Measurements from ENCODE around the gene USP12.

USP12 gene

DNA sequence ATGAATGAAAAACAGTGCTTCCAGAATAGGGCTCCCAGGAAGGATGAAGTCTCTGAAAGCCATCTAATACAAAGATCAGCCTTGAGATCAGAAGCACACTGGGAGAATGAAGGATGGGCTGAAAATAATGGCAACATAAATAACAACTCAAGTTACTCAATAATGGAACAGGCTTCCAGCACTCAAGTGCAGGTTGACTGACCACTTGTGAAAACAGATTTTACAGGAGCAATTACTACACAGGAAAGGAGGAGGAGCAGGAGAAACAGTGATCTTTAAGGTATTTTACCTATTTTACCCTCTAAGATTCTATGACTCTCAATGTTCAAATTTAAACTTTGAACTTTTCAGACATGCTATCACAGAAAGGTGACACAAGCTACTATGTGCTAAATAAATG, 106.0 kb downstream of the USP12 start:
- no peak for DNase-seq

DNA sequence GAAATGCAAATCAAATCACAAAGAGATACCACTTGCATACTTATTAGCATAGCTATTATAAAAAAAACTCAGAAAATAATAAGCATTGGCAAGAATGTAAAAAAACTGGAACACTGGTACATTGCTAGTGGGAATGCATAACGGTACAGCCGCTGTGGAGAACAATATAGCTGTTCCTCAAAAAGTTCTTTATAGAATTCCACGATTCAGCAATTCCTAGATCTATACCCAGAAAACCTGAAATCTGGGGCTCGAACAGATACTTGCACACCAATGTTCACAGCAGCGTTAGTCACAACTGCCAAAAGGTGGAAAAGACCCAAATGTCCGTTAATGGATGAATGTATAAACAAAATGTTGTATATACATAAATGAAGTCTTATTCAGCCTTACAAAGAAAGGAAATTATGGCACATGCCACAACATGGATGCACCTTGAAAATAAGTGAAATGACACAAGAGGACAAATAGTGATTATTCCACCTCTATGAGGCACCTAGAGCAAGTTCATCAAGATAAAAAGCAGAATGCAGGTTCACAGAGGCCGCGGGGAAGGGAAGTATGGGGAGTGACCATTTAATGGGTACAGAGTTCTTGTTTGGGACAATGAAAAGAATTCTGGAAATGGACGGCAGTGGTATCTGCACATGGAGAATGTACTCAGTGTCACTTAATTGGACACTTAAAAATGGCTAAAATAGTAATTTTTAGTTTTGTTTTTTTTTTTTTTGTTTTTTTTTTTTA, 107.2 kb downstream of the USP12 start:
- no peak for DNase-seq

DNA sequence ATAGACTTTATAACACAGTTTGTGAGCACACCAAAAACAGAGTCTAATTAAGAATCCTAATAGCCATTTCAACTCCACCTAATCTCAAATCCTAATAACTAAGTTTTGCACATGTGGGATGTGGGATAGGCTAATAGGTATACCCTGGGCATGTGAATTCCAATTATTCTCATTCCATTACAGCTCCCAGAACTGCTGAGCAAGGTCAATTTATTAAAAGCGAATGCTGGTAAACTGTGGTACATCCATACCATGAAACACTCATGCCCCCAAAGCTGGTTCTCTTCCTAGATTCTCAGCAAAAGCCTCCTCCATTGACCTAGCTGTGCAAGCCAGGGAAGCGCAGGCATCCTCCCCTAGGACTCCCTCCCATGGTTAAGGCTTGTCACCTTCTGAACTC, 113.8 kb downstream of the USP12 start:
- DNase-seq: no peak

DNA sequence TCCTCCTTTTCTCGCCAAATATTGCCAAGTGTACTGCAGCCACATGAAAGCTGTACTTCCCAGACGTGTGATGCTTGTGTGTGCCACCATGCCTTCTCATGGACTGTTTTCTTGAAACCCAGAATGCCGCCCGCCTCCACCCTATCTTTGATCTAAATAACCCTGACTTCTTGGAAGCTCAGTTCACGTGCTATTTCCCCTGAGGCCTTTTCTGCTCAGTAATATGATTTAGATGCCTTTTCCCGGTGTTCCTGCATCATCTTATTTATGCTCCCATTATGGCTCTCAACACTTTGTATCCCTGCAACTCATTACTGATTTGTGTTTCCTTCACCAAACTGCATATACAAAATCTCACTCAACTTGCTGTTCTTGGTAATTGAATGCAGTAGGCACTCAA, 116.1 kb downstream of the USP12 start:
- no peak for DNase-seq

DNA sequence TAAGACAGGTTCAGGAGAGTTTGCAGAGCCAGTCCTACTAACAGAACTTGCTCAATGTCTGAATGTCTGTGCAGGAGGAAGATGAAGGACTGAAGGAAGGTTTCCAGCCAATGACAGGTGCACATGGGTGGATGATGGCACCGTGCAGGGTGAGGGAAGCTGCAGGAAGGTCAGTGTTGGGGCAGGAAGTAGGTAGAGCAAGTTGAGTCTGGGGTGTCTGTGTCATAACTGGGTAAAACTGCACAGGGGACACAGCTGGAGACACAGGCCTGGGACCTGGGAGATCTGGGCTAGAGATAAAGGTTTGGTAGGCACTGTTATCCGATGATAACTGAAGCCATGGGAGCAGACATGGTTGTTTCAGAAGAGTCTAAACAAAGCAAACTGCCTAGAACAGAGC, 116.9 kb downstream of the USP12 start:
- DNase-seq: no peak

DNA sequence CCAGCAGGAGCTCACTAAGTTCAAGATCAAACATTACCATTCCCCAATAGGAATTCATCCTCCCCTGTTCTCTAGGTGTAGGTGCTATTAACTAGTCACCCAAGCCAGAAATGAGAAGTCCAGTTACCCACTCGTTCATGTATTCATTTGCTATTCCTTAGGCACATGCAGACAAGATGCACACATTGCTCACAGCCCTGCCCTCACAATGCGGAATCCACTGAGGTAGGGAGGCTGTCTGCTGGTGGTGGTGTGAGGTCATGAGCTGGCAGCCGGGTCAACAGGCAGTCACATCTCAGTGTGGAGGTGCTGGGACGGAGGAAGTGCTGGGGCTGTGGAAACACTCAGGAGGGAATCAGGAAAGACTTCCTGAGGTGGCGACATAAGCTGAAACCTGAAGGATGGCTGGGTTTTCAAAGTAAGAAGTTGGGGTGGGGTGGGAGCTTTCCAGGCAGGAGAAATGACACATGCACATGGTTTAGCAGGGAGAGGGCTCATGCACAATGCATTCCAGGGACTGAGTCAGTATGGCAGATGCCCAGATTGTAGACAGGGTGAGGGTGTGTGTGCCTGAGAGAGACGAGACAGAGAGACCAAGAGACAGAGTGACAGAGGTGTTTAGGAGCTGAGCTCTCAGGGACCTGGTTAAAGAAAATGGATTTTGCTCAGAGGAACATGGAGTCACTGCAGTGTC, 117.6 kb downstream of the USP12 start:
- no peak for DNase-seq

DNA sequence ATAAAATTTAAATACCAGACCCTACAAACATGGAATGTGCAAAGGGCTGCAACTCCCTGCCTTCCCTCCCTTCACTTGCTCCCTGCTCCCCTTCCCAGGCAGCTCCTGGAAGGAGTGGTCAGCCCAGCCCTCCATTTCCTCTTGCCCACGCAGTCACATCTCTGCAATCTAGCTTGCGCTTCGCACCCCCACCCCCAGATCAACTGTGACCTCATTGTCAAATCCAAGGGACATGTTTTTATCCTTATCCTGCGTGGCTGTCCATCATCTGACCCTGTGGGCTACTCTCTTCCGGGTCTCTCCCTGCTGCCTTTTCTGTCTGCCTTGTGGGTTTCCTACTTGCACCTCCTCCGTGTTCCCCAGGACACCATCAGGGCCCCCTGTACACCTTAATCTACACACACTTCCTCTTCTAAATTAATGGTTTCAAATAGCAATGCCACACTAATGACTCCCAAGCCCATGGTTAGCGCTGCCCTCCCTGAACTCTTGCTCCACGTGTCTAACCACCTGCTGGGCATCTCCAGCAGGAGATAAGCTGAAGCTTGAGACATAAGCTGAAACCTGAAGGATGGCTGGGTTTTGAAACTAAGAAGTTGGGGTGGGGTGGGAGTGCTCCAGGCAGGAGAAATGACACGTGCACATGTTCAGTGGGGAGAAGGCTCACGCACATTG, 118.3 kb downstream of the USP12 start:
- DNase-seq: no peak

DNA sequence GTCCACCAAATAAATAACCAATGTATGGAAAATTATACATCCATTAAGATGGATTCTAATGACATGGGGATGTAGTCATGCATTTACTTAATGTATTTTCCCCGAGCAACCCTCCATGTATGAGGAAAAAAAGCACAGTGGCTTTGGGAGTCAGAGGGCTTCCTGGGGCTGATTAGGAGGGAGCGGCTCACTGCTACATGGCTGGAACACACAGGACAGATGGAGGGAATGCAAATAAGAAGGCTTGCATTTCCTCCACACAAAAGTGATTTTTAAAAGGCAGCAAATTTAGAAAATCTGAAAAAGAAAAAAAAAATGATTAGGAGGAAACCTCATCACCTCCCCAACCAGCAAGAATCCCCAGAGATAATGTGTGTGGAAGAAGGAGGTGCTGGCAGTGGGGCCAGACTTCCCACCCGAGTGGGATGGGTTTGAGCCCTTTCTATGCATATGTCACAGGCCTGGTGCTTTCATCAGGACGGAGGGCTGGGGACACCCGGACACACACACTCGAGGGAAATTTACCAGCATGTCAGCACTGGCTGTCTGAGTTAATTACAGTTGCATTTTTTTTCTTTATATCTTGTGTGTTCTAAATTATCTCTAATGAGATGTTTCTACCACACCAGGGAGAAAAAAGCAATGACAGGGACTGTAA, 118.9 kb downstream of the USP12 start:
- no peak for DNase-seq

DNA sequence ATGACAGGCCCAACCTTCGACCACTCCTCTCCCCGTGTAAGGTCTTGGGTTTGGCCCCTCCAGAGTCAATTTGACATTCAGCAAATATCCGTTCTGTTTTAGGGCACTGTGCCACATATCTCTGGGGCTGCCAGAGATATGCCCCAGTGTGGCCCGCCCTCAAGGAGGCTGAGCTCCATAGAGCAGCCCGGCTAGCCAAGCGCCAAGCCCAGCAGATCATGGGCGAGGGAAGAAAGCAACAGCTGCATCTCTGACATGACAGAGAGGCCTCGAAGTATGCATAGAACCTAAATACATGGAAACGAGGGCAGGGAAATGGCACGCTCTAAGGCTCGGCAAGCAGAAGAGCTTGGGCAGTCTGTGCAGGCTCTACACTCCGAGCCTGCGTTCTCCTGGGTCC, 124.5 kb downstream of the USP12 start:
- no peak for DNase-seq

DNA sequence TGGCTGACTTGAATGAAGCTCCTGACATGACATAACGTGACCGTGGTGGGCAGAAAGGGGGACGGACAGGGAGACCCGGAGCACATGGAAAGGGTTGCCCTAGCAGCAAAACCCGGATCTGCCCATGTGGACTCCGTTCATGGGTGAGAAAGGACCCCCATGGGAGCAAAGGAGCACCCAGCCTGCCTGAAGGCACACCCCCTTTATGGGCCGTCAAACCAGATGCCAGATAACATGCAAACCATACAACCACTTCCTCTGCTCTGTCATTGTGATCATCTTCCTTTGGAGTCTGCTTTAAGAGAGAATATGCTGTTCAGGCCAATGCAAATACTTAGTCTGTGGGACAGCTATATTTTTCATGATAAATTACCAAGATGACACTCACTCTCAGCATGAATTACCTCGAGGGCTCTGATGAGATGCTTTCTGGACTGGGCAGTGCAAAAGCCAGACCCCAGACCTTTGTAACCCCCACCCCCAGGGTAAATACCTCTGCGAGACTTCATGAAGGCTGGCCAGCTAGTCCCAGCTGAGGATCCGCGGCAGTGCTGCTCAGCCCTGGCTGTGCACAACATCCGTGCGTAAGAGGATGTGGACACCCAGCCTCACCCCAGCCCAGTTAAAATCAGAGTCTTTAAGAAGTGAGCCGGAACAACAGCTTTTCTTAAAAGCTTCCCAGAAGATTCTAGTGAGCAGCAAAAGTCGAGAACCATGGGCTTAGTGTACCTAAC, 126.6 kb downstream of the USP12 start:
- no peak for DNase-seq

DNA sequence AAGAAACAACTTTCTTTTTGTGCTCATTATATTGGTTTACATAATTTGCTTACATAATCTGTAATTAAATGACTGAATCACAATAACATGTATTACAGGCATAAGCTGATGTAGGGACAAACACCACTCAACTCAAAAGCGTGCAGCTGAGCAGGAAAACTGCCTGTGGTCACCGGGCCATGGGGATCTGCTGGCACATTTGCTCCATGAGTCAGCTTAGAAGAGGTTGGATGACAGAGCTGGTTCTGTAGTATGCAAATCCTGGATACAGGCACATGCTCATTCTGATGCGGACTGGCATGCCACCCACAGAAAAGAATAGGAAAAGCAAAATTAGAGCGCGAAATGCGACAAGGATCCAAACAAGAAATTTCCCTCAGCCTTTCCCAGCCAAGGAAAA, 128.6 kb downstream of the USP12 start:
- DNase-seq: no peak

DNA sequence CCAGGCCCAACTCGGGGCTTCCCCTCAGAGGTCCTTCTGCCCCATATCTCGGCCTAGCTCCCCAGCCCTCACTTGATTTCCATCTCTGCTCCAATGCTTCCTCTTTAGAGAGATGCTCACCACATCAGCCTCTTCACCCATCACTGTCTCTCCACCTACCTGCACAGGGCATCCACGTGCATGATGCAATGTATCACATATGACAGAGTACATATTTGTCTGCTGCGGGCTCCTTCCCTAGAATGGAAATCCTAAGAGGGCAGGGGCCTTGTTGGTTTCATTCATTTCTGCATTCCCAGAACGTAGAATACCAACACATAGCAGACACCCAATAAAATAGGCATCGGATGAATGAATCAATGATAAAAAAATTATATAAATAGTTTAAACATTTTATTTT, 130.3 kb downstream of the USP12 start:
- DNase-seq: no peak

DNA sequence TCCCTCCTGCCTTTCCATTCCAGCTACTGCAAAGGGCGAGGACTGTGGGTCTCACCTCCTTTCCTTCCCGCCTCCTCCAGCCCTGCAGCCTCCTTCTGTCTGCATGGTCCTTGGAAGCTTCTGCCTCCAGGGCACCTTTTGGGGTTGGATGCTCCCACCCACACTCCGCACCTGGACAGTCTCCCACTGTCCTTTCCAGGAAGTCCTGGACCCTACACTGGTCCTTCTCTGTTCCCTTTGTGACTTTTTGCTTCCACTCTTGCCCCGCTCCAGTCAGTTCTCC, 130.8 kb downstream of the USP12 start:
- DNase-seq: no peak

DNA sequence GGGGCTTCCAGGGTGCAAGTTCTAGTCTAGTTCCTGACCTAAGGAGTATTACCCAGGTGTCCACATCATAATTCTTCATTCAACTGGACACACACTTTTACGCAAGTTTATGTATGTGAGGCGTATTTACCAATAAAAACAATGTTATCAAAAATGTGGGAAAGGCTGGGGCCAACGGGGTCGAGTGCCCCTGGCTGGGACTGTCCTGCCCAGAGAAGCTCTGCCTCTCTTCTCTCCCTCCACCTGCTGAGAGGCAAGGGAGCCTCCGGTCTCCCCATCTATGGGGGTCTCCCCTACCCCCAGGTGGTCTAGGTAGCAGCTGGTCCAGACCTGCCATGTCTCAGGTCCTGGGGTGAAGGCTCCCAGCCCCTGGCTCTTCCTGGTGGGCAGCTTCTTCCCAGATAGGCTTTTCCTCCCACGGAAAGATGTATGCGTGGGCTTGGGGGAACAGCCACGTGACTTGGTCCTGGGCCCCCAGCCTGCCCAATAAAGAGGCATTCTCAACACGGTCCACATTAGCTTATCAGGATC, 132.4 kb downstream of the USP12 start:
- DNase-seq: no peak

DNA sequence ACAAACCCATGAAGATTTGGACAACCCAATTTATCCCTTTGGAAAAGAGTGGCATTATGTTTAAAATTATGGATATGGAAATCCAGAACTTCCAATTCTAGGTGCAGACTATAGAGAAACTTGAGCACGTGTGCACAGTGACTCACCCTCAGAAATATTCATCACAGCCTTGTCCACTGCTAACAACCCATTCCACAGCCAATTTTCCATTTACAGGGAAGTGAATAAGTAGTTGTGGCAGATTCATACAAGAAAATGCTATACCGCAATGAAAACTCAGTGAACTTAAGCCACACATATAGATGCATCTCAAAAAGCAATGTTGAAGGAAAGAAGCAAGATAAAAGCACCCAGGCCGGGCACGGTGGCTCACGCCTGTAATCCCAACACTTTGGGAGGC, 133.3 kb downstream of the USP12 start:
- DNase-seq: no peak

DNA sequence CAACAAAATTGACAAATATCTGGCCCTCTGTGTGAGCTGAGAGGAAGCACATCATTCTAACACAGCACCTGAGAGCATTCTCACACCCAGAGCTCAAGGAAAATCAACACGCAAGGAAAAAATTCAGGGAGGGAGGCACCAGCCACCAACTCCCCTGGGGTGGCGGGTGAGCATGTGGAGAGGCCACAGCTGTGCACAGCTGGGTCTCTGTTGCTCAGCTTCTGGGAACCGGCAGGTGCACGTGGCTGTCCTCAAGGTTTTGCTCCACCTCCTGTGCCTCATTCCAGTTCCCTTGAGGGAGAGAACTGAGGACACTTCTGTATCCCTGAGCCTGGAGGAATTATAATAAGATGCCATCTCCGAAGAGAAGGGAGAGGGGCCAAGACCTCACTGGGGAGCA, 134.0 kb downstream of the USP12 start:
- DNase-seq: no peak

DNA sequence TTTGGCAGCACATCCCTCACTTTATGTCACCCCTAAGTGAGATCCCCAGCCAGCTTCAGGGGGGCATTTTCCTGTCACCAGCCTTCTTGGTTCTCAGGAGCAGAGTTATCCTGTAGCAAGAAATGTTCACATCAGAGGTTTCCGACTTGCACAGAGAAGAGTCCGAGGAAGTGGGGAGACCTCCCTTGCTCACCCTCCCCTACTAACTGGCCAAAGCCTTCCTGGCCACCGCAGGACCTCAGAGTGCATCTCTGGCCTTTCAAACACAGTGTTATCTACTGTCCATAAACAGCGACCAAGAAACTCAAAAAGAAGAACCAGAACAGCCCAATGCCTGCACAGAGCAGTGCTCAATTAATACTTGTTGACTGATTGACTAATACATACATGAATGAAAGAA, 134.4 kb downstream of the USP12 start:
- no peak for DNase-seq

DNA sequence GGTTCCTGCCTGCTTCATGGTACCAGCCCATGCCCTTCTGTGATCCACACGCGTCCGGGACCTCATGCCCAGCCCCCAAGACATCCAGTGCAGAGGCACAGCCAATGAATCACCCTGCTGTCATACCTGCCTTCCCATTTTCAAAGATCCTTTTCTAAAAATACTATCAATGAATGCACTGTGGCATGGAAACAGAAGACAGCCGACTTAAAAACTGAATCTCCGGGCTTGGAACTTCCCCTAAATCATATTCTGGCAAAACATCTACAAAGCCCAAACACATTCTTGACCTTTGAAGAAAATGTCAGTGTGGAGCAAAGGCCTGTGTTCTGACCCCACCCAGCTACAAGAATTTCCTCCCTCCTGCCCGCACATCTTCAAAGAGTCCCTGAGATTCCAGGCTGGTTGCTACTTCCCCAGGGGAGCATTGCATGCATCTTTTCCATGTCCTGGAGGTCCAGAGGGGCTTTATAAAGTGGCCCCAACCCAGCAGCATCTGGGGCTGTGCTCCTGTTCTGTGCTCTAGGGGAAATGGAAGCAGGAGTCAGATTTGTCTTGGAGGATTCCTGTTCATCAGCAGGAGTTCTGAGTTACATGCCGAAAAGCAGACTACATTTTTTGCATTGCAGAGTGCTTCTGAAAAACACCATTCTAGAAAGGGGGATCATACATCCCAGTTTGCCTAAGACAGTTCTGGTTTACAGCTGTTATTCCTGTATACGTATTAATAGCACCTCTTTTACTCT, 135.2 kb downstream of the USP12 start:
- DNase-seq: no peak

DNA sequence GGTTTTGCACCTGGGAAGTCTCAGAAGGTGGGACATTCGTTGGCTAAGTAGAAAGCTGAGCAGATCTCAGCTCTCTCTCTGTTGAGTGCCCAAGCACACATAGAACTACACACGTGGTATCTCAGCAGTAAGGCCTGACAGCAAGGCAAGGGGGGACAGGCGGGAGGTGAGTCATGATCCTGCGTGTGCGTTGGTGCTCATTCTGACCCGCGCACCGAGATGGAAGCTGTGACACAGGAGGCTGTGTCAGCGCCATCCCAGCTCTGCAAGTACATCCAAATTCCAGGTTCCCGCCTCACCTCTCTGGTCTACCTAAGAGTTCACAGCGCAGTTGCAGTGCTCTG, 135.7 kb downstream of the USP12 start:
- no peak for DNase-seq

DNA sequence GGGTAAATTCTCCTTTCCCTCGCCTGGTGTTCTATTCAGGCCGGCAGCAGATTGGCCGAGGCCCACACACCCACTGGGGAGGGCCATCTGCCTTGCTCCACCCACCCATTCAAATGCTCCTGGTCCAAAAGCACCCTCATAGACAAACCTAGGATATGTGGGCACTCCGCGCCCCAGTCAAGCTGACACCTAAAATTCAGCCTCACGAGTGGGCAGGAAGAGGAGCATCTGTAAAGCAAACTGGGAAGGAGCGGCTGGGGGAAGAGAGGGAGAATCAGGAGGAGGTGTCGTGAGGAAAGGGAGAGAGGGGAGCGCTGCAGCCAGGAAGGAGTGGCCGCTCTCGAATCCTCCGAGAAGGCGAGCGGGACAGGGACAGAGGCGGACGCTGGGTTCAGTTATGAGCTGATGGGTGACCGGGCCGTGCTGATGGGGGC, 136.9 kb downstream of the USP12 start:
- DNase-seq: no peak

DNA sequence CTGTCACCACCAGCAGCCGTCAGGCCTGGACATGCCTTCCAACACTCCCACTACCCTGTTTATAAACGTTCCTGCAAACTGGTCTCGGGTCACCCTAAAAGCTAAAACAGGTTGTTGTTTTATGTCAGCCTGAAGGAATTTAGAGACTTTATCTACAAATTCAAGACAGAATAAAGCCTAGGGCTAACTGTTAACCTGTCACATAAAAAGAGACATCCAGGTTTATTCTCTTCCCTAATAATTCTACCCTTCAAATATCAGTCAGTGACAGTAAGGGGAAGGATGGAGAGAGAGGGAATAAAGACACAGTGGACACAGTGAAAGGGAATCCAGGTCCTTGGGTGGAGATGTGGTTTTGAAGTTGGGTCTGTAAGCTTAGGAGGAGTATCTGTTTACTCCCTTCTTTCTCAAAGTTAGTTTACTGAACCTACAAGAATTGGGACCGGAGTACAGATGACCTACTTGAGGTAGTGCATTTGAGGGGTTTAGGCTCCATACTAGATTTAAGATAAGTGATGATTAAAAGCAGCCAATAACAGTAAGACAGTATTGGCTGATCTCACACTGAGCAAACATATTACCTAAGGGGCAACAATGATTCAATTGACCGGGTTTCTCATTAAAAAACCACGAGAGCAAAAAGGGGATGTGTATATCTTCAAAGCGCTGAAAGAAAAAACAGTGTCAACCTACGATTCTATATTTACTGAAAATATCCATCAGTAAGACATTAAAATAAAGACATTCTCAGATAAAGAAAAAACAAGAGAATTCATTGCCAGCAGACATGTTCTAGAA, 142.7 kb downstream of the USP12 start:
- DNase-seq: no peak

Measured in bone marrow (tissue), 2 donors.